GM19238 (cell line): ENCODE results near the gene MSANTD2.

ENCODE experiments used
- DNase-seq: peaks from one replicate; pipeline ENCODE4 v3.0.0; 2011; ENCODE audit warnings: low spot score; ENCODE audit not compliant: insufficient read length

Gene MSANTD2

DNA sequence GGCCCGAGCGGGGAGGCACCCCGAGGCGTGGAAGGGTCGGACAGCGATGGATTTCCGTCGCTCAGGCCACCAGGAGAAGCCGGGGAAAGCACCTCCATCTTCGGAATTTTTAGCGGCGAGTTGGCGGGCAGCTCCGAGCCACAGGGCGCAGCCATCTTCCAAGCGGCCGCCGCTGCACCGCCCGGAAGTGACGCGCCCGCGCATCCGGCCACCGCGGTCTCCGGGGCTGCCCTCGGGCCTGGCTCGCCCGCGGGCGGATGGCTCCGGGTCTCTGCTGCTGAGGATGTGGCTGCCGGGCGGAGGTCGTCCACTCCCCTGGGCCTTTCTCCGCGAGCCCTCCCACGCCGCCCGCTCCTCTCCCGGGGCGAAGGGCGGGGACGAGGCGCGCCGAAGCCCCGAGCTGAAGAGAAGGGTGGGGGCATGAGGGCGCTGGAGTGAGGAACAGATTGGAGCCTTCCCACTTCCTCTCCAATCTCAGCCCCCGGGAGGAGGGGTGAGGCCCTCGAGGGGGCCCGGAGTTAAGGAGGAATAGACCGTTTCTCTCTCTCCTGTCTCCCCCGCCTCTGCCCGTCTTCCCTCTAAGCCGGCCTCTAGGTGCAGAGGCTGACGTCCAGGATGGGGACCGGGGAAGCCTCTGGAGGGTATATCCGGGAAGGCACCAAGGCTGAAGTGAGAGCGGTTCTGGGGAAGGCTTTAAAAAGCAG lies at the start of gene MSANTD2:
TSS of gene MSANTD2 (minus strand) at position 181 of the 704 bp plus-strand sequence. CDS start at position 155, 26 bp downstream.
- peak; percentile 71 for DNase-seq

DNA sequence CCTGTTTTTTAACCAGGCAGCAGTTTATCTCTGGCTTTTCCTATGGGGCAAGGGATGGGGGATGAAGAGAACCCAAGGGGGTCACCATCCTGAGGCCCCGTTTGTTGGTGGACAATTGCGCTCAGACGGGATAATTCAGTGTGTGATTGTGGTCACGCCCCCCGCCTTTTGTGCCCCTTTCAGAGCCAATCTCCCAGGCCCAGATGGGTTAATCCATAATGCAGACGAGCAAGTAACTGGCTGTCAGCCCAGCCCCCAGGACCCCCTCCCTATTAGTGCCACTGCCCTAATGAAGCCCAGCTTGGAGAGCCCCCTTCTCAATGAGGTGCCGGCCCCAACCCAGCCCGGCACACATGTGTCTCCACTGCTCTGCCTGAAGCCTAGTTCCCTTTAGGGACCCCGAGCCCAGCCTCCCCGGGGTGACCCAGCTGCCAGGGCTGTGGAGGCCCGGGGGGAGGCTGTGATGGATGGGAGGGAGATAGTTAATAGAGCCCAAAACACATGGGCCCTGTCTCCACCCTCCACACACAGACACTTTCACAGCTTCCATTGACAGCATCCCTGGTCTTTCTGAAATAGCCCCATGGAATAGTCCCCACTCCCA lies 46.0 kb upstream of the MSANTD2 start:
- no peak for DNase-seq

DNA sequence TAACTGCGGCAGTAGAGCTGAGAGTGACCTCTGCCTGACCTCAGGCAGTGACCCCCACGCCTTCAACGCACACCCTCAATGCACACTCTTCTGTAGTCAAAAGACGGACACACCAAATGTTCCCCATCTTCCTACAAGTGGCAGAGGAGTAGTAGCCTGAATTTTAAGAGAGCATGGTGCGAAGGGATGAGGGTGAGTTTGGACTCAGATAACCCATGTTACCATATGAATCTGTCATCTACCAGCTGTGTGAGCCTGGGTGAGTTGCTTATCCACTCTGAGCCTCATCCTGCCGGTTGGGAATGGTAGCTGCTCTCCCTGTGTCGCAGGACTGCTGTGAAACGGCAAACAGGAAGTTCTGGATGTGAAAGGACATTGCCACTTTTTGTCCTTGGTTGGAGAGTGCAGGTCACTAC lies 44.5 kb upstream of the MSANTD2 start:
- DNase-seq, result no peak

DNA sequence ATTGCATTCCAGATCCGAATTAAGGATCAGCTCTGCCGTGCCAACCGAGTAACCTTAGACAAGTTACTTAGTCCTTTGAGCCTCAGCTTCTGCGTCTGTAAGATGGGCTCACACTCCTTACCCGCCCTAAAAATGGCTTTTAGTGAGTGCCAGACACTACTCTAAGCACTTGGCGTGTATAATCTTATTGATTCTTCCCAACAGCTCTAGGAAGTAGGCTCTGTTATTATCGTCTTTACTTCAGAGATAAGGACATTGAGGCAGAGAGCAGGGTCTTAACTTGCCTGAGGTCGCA lies 43.4 kb upstream of the MSANTD2 start:
- no peak for DNase-seq

DNA sequence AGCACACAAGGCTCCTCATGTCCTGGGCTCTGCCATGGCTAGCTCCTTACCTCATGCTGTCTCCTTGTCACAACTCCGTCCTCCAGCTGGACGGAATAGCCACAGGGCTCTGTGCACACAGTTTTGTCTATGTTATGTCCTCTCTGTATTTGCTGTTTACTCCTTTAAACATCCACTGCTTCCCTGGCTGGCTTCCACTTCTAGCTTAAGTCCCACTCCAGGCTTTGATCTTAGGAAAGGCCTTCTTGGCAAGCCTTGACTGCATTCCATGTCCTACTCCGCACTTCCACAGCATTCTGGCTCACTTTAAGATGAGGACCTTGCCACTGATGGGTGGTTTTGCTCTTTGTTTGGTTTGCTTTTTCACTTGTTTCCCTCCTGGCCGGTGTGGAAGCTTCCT lies 42.1 kb upstream of the MSANTD2 start:
- DNase-seq, result no peak

DNA sequence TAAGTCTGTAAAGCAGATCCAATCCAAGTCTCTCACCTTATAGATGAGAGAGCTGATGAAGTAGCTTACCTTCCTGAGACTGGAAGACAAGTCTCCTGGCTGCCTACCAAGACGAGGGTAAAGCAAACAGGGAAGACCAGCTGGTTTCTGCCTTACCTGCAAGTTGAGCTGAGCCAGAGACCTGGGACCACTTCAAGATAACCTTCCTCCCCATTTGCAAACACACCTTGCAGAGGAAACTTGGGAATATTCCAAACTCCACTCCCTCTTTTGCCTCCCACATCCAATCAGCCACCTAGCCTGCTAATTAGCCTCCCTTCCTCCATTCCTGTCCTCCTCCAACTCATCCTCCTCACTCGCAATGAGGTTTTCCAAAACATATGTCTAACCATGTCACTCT lies 41.6 kb upstream of the MSANTD2 start:
- no peak for DNase-seq

DNA sequence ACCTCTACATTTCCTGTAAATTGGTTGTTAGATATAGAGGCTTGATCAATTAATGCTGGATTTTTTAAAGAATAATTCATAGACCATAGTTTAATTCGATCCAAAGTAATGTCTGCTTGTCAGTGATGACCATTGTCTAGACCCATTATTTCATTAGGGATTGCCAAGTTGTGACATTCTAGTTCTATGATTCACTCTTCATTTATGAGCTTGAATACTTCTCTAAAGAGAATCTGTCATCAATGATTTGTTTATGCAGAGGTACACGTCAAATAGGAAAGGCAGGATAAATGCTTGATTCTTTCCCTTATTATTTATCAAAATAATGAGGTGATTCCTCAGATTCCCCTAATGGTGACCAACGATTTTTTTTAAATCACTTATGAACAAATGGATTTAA lies 41.0 kb upstream of the MSANTD2 start:
- DNase-seq, result no peak

DNA sequence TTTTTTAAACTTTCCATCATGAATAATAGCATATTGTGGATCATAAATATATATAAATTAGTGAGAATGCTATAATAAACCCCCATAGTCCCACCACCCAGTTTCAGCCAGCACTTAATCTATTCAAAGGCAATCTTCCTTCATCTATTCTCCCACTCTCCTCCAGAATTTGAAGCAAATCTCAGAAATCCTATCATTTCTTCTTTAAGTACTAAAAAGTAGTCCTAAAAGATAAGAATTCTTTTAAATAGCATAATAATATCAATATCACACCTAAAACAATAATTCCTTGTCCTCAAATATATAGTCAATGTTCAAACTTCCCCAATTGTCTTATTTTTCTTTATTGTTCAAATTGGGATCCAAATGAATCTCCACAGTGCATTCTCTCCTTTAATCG lies 40.5 kb upstream of the MSANTD2 start:
- no peak for DNase-seq

DNA sequence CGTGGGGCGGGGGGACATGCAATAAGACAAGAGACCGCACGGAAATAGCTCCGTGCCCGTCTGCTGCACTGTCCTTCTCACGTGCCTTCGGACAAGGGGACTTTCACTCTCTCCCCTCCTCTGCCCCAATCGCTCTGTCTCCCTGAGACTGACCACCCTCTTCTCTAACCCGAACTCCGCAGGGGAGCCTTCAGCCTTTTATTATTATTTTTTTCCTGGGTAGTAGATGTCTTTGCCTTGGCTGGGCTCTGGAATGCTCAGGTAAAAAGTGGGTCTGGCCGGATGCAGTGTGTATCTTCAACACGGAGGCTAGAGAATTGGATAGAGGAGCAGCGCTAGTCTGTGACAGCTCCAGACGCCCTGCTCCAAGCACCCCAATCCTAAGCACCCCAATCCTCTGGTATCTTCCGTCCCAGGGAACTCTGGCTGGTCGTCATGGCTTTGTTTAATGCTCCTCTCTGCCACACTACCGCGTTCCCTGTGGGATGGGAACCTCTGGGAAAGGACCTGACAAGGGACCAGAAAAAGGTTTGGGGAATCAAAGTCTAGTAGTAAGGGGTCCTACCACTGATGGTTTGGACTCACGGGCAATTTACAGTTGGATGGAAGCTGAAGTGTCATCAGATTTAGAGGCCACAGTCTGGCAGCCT lies 39.9 kb upstream of the MSANTD2 start:
- DNase-seq, result no peak

DNA sequence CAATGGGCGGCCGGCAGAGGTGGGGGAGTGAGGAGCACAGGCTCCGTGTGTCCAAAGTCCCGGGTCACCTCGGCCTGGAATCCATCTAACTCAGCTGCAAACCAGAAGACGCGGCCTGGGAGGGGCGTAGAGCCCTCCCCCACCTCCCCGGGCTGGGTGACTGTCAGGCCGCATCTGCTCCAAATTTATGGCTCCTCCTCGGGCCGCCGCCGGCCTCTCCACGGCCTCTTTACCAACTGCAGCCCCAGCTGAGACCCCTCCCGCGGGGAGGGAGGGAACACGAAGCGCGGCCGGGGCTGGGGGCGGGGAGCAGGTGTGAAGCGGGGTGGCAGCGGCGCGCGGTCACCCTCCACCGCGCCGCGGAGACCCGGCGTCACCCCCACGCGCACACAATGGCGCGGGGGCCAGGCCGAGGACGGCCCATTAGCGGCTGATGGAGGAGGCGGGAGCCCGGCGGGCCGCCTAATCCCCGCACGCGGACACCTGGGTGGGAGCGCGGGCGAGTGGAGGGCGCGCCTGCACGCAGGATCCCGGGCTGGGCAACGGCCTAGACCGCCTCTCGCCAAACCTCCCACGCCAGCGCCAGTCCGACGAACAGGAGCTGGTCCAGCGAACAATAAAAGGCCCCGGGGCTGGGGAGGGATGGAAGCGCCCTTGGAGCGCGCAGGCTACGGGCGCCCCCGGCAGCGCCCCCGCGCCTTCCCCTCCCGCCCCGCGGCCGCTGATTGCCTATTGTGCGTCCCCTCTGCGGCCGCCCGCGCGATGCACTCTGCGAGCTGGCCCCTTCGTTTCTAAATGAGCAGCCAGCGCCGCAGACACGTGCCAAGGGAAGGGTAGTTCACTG lies 39.1 kb upstream of the MSANTD2 start:
- DNase-seq, result no peak

DNA sequence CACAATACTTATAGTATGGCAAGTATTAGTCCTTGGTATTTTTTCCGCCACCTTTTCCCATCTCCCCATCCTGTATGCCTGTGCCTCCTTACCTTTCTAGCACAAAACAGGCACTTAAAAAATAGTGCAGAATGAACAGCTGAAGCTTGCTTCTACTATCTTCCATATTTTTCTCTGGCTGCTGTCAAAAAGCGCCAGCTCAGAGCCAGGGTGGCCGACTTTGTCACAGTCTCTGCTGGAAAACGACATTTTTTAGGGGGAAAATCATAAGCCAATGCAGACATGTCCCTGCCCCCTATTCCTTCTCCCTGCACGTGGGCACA lies 38.6 kb upstream of the MSANTD2 start:
- no peak for DNase-seq

DNA sequence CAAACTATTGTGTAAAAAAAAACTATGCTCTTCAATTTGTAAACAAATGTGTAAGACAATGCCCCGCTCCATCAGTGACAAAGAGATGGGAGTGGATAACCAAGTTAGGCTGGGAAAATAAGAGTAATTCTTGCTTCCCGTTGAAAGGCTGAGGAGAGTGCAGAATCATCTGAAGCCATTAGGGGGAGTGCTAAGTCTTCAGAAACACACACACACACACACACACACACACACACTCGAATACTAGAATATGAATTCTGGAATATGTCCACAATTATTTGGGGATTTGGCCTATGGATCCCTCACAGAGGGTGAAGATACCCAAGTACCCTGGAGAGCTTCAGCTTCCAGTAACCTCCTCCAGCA lies 37.3 kb upstream of the MSANTD2 start:
- DNase-seq, result no peak

DNA sequence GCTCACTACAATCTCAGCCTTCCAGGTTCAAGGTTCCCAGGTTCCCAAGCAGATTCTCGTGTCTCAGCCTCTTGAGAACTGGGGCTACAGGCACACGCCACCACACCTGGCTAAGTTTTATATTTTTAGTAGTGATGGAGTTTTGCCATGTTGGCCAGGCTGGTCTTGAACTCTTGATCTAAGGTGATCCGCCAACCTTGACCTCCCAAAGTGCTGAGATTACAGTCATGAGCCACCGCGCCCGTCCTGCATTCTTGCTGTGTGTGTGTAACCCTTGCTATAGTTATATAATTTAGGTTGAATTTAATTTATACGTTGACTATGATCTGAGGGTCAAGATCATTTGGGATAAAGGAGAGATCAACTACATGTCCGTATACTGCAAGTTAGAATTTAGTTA lies 35.7 kb upstream of the MSANTD2 start:
- no peak for DNase-seq

DNA sequence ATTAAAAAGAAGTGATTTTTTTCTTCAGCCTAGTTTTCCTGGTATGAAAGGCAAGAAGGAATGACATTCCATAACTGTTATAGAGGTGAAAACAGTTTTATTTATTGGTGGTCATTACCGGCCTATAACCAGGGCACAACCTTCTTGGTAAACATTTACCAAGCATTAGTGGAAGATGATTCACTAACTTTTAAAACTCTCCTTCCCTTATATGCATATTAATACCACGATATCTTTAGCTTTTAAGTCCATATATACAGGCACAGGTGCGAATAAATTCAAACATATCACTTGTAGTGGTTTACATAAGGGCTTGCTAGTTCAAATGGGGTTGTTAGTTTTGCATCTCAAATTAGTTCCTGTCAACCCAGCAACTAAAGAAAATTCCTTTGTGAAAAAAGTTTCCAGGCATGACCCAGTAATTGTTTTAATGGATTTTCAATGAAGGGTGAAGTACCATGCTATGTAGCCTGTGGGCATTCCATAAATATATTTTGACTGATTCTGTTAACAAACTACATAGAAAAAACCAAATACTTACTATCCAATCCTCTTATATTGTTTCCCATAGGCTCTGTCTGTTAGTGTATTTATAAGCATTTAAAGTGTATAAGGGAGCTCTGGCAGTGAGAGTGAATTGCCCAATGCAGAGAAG lies 34.4 kb upstream of the MSANTD2 start:
- no peak for DNase-seq

DNA sequence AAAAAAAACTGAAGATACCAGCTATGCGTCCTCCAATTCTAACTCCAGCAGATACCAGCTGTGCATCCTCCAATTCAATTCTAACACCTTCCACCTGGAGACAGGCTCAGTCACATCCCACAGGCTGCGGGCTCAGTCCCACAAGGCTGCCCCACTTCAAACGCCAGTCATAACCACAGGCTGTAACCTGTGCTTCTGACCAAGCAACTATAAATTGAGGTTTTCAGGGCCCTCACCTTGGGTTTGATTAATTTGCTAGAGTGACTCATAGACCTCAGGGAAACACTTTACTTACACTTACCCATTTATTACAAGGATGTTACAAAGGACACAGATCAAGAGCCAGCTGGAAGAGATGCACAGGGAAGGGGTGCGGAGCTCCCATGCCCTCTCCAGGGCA lies 32.4 kb upstream of the MSANTD2 start:
- DNase-seq, result no peak

DNA sequence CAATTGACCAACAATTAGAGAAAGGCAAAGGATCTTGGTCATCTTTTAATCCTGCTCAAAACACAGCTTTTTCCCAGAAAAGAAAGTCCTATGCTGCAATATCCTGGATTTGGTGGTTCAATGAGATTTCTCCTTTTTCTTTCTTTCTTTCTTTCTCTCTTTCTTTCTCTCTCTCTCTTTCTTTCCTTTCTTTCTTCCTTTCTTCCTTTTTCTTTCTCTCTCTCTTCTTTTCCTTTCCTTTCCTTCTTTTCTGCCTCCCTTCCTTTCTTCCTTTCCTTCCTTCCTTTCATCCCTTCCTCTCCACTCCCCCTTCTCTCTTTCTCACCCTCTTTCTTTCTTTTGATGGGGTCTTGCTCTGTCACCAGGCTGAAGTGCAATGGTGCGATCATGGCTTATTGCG lies 31.7 kb upstream of the MSANTD2 start:
- no peak for DNase-seq

DNA sequence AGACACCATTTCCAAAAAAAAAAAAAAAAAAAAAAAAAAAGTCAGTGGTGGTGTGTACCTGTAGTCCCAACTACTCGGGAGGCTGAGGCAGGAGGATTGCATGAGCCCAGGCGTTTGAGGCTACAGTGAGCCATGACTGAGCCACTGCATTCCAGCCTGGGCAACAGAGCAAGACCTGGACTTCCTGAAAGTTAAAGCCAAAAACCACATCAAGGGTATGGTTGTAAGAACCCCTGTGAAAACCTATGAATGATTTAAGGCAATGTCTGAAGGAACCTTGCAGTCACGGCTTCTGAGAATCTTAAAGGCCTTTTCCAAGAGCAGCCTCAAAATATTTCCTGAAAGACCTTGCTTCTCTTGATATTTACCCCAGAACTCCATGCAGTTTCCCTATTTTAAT lies 30.5 kb upstream of the MSANTD2 start:
- no peak for DNase-seq

DNA sequence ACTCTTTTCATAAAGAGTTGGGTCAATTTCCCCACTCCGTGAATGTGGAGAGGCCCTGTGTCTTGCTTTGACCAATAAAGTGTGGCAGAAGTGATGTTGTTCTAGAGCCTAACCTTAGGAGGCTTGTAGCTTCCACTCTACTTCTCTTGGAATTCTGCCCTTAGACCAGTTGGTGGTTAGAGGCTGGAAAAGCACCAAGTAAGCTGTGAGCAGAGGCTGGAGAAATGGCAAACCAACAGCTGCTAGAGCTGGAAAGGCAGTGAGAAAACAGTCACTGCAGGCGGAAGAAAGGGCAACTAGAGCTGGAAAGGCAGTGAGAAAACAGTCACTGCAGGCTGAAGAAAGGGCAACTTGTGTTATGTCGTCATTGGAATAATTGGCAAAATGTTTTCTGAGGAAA lies 29.8 kb upstream of the MSANTD2 start:
- no peak for DNase-seq

DNA sequence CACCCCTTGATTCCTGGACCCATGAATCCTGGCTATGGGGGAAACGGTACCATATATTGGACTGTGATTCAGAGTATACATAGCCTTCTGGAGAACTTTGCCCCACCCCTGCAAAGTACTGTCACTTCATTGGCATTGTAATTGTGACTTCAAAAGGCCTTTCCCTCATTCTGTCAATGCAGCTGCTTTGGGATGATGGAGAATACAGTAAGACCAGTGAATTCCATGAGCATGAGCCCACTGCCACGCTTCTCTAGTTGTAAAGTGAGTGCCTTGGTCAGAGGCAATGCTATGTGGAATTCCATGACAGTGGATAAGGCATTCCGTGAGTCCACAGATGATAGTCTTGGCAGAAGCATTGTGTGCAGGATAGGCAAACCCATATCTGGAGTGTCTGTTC lies 25.7 kb upstream of the MSANTD2 start:
- no peak for DNase-seq

DNA sequence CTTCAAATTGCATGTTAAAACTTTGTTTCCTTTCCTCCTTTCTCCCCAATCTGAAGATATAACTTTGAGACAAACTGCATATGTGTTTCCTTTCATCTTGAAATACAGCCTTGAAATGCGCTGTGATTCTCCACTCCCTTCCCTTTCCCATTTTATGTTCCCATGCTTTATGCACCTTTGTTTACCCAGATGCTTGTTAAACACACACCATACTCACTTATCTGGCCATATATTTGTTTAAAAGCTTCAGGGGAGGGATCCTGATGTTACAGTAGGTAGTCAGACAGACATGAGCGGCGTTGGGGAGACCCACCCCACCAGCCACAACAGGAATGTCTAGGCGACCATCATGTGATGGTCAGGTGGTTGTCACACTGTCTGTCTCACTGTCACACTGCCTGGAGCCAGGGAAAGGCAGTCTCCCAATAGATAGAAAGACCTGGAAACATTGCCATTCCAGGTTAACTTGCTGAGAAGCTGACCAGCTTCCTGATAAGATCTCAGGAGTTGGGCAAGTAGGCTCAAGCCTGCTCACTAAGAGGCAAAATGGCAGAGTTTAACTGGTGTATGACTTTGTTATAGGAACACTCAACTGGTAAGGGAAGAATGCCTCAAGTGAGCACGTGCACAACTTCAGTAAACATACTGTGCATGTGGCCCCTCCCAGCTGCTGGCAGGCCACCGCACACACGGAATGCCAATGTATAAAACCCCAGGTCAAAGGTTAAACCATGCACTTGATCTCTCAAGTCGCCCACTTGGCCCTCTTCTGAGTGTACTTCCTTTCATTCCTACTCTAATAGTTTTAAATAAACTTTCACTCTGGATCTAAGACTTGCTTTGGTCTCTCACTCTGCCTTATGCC lies 23.5 kb upstream of the MSANTD2 start:
- DNase-seq, result no peak
